SK-N-SH (cell line): ENCODE measurements around the gene ZNF410. TPM values are rescaled to one million over a fixed set of nuclear protein-coding genes. Genes with fewer than 3 reads are reported as not detected.

Experiments
- CTCF ChIA-PET: fragments of 300-600, 350-600 bp; formaldehyde crosslinking; extraction: SDS; loops from one replicate; lab custom pipeline; 2021; lab: Yijun Ruan, JAX
- POLR2A ChIA-PET: fragments of 350-600 bp; sonication (Branson Sonifier 250); formaldehyde crosslinking; extraction: SDS; loops from one replicate; lab custom pipeline; 2020; ENCODE audit warnings: antibody characterized with exemption, inconsistent platforms; lab: Yijun Ruan, JAX
- DNase-seq: peaks from one replicate; pipeline ENCODE4 v3.0.0; 2012
- H2AFZ ChIP-seq: fragments of 200-600 bp; sonication (generic); 2 replicates; pipeline ENCODE4 v1.8.1; 2016; ENCODE audit warnings: antibody characterized with exemption, mild to moderate bottlenecking, low read depth
- H3F3A ChIP-seq: fragments of 200-600 bp; sonication (generic); replicated peaks from 2 replicates; pipeline ENCODE3; 2016; ENCODE audit warnings: antibody characterized with exemption, mild to moderate bottlenecking; ENCODE audit not compliant: insufficient read depth
- H3K27ac ChIP-seq, 2 experiments: fragments of 200-500 bp in 1 of 2; fragments of 200-600 bp in 1 of 2; sonication (Bioruptor generic) in 1 of 2; sonication (generic), shearing (Covaris generic) in 1 of 2; 2 replicates each; pipeline versions ENCODE4 v1.5.1 to v1.6.1; 2014 to 2016; ENCODE audit warnings: low read depth in 2 of 2, inconsistent platforms in 1 of 2, low read length in 1 of 2, mild to moderate bottlenecking in 1 of 2, mixed read lengths in 1 of 2
- H3K27me3 ChIP-seq: fragments of 200-600 bp; sonication (generic), shearing (Covaris generic); 2 replicates; pipeline ENCODE4 v1.6.1; 2016; ENCODE audit warnings: mixed run types; ENCODE audit not compliant: insufficient read depth
- H3K36me3 ChIP-seq, 2 experiments: fragments of 200-500 bp in 1 of 2; fragments of 200-600 bp in 1 of 2; sonication (Bioruptor generic) in 1 of 2; sonication (generic) in 1 of 2; replicated peaks in 1 of 2; 2 replicates each; pipeline versions ENCODE3 to v1.5.1; 2014 to 2016; ENCODE audit warnings: low read length in 1 of 2, mild to moderate bottlenecking in 1 of 2; ENCODE audit not compliant: insufficient read depth in 2 of 2, control insufficient read depth in 1 of 2
- H3K4me1 ChIP-seq, 2 experiments: fragments of 200-500 bp in 1 of 2; fragments of 200-600 bp in 1 of 2; sonication (Bioruptor generic) in 1 of 2; sonication (generic), shearing (Covaris generic) in 1 of 2; 2 replicates each; pipeline versions ENCODE4 v1.5.1 to v1.6.1; 2014 to 2016; ENCODE audit warnings: low read depth in 1 of 2, low read length in 1 of 2, mixed run types in 1 of 2; ENCODE audit not compliant: insufficient read depth in 2 of 2, control insufficient read depth in 1 of 2
- H3K4me2 ChIP-seq: fragments of 200-600 bp; sonication (generic), shearing (Covaris generic); 2 replicates; pipeline ENCODE4 v1.6.1; 2017; ENCODE audit warnings: mixed run types
- H3K4me3 ChIP-seq, 2 experiments: fragments of 200-500 bp in 1 of 2; fragments of 200-600 bp in 1 of 2; sonication (Bioruptor generic) in 1 of 2; sonication (generic), shearing (Covaris generic) in 1 of 2; 2 replicates each; pipeline versions ENCODE4 v1.5.1 to v1.8.1; 2014 to 2016; ENCODE audit warnings: low read depth in 2 of 2, inconsistent platforms in 1 of 2, low read length in 1 of 2, mild to moderate bottlenecking in 1 of 2, mixed read lengths in 1 of 2, moderate library complexity in 1 of 2
- H3K79me2 ChIP-seq: fragments of 200-600 bp; sonication (generic); 2 replicates; pipeline ENCODE4 v1.8.1; 2017; ENCODE audit warnings: mild to moderate bottlenecking; ENCODE audit not compliant: insufficient read depth
- H3K9ac ChIP-seq: fragments of 200-600 bp; sonication (generic); 2 replicates; pipeline ENCODE4 v1.6.1; 2017; ENCODE audit warnings: mixed run types
- H3K9me2 ChIP-seq: fragments of 200-600 bp; sonication (generic); 2 replicates; pipeline ENCODE4 v1.6.1; 2017; ENCODE audit warnings: mixed run types
- H3K9me3 ChIP-seq: fragments of 200-600 bp; sonication (generic); 2 replicates; pipeline ENCODE4 v1.6.1; 2017; ENCODE audit warnings: mixed run types, mild to moderate bottlenecking, moderate library complexity
- H4K20me1 ChIP-seq: fragments of 200-600 bp; sonication (generic); 2 replicates; pipeline ENCODE4 v1.6.1; 2017; ENCODE audit warnings: mild to moderate bottlenecking, mixed run types; ENCODE audit not compliant: insufficient read depth
- CHD2 ChIP-seq: fragments of 150-350 bp; IDR thresholded peaks from 2 replicates; pipeline ENCODE4 v1.6.1; 2018; ENCODE audit warnings: low read length; ENCODE audit not compliant: partially characterized antibody
- EZH2phosphoT487 ChIP-seq: fragments of 200-600 bp; sonication (generic); IDR thresholded peaks from 2 replicates; pipeline ENCODE4 v1.6.1; 2017; ENCODE audit warnings: low read depth, mixed run types, mild to moderate bottlenecking, antibody characterized with exemption, moderate library complexity, borderline replicate concordance
- FOXJ3 ChIP-seq: sonication (generic); formaldehyde crosslinking; IDR thresholded peaks from 2 replicates; pipeline ENCODE4 v1.5.1; 2020; ENCODE audit warnings: mild to moderate bottlenecking, missing genetic modification reagents
- GABPA ChIP-seq: IDR thresholded peaks from 2 replicates; pipeline ENCODE4 v1.4.0; 2012; ENCODE audit warnings: low read depth, mild to moderate bottlenecking
- GATA2 ChIP-seq: sonication (generic); formaldehyde crosslinking; IDR thresholded peaks from 2 replicates; pipeline ENCODE4 v1.5.0; 2020; ENCODE audit warnings: mild to moderate bottlenecking, missing genetic modification reagents
- JUND ChIP-seq: IDR thresholded peaks from 2 replicates; pipeline ENCODE4 v1.4.0; 2012
- MEF2A ChIP-seq: IDR thresholded peaks from 2 replicates; pipeline ENCODE4 v1.4.0; 2012; ENCODE audit warnings: low read depth, borderline replicate concordance
- NRF1 ChIP-seq: IDR thresholded peaks from 2 replicates; pipeline ENCODE4 v1.6.1; 2012; ENCODE audit warnings: low read depth, mild to moderate bottlenecking, low read length
- POLR2AphosphoS5 ChIP-seq: IDR thresholded peaks from 2 replicates; pipeline ENCODE4 v1.6.1; 2012; ENCODE audit warnings: low read depth, low read length
- RAD21 ChIP-seq: IDR thresholded peaks from 2 replicates; pipeline ENCODE4 v1.6.1; 2012; ENCODE audit warnings: mild to moderate bottlenecking, low read length
- RFX5 ChIP-seq: IDR thresholded peaks from 2 replicates; pipeline ENCODE4 v1.6.1; 2012; ENCODE audit warnings: mild to moderate bottlenecking, improper control_type of control experiment, low read length
- SIN3A ChIP-seq: IDR thresholded peaks from 2 replicates; pipeline ENCODE4 v1.6.1; 2012; ENCODE audit warnings: low read depth, mild to moderate bottlenecking, low read length, moderate library complexity, borderline replicate concordance
- SMC3 ChIP-seq: IDR thresholded peaks from 2 replicates; pipeline ENCODE4 v1.6.1; 2012; ENCODE audit warnings: low read depth, low read length, improper control_type of control experiment
- TCF12 ChIP-seq: IDR thresholded peaks from 2 replicates; pipeline ENCODE4 v1.4.0; 2012
- USF2 ChIP-seq: fragments of 150-350 bp; IDR thresholded peaks from 2 replicates; pipeline ENCODE4 v1.6.1; 2017; ENCODE audit warnings: antibody characterized with exemption, low read length, low read depth, borderline replicate concordance
- YY1 ChIP-seq: IDR thresholded peaks from 2 replicates; pipeline ENCODE4 v1.4.0; 2012; ENCODE audit warnings: low read depth, mild to moderate bottlenecking
- ZBTB33 ChIP-seq: IDR thresholded peaks from 2 replicates; pipeline ENCODE4 v1.4.0; 2012; ENCODE audit warnings: low read depth, borderline replicate concordance
- WGBS: methylation state at CpG from one replicate; pipeline ENCODE4 v1.1.6; 2017; ENCODE audit warnings: low lambda C conversion rate; 5-methylcytosine and 5-hydroxymethylcytosine counted together
- polyA plus RNA-seq, 3 experiments: library from polyadenylated mRNA; depleted of rRNA; stranded (reverse); fragments of >200 nt; gene quantifications; 2 replicates each; pipeline ENCODE4 v1.2.3, GENCODE V29; 2012
- TF ChIP-seq, protein P1 (sequence below): IDR thresholded peaks from 2 replicates; pipeline ENCODE4; 2012
- TF ChIP-seq, protein P2 (sequence below): fragments of 200-600 bp; sonication (generic); IDR thresholded peaks from 2 replicates; pipeline ENCODE4 v1.6.1; 2017; ENCODE audit warnings: antibody characterized with exemption, mild to moderate bottlenecking, moderate library complexity
- TF ChIP-seq, protein P3 (sequence below): IDR thresholded peaks from 2 replicates; pipeline ENCODE4 v1.4.0; 2012; ENCODE audit warnings: low read depth, borderline replicate concordance

Gene ZNF410
- polyA plus RNA-seq, 1 of the 3 experiments (the other 2 are of a cell fraction), result 22.8 TPM

GRCh38 chr14:73842851-73843250 is 43.8 kb upstream of the ZNF410 start:
- ChIA-PET CTCF (interaction anchor here (0.6 kb wide), 1 partner anchor 101 kb away, joined by 3 read pairs; no protein-coding TSS in a partner anchor), POLR2A (no interaction called here)
- H3K79me2 ChIP-seq, result no peaks in the 10 kb centered on the region
- H3K4me3 ChIP-seq, result no peak overlapping the region
- H3K4me2 ChIP-seq, result no peak overlapping the region
- no peak overlapping the region for H2AFZ ChIP-seq
- no peaks in the 10 kb centered on the region for H3K27me3 ChIP-seq
- WGBS, result 41% methylated on average over 2 of the region's 2 CpGs
- no peaks in the 10 kb centered on the region for H3F3A ChIP-seq
- H4K20me1 ChIP-seq, result no peaks in the 10 kb centered on the region
- no peak overlapping the region for H3K27ac ChIP-seq
- H3K9ac ChIP-seq, result no peak overlapping the region
- H3K9me2 ChIP-seq, result no peaks in the 10 kb centered on the region
- H3K4me1 ChIP-seq, result no peaks in the 10 kb centered on the region
- TF ChIP-seq NRF1 (no peak), FOXJ3 (CRISPR knock-in tag) (no peak), CHD2 (no peak), YY1 (no peak), USF2 (no peak), SMC3 (no peak), TCF12 (no peak), SIN3A (no peak), GABPA (no peak), MEF2A (no peak), JUND (no peak), GATA2 (no peak), RAD21 (no peak), EZH2phosphoT487 (no peak)
- TF ChIP-seq, protein P1, sequence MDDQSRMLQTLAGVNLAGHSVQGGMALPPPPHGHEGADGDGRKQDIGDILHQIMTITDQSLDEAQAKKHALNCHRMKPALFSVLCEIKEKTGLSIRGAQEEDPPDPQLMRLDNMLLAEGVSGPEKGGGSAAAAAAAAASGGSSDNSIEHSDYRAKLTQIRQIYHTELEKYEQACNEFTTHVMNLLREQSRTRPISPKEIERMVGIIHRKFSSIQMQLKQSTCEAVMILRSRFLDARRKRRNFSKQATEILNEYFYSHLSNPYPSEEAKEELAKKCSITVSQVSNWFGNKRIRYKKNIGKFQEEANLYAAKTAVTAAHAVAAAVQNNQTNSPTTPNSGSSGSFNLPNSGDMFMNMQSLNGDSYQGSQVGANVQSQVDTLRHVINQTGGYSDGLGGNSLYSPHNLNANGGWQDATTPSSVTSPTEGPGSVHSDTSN, result no peak
- TF ChIP-seq, protein P2, sequence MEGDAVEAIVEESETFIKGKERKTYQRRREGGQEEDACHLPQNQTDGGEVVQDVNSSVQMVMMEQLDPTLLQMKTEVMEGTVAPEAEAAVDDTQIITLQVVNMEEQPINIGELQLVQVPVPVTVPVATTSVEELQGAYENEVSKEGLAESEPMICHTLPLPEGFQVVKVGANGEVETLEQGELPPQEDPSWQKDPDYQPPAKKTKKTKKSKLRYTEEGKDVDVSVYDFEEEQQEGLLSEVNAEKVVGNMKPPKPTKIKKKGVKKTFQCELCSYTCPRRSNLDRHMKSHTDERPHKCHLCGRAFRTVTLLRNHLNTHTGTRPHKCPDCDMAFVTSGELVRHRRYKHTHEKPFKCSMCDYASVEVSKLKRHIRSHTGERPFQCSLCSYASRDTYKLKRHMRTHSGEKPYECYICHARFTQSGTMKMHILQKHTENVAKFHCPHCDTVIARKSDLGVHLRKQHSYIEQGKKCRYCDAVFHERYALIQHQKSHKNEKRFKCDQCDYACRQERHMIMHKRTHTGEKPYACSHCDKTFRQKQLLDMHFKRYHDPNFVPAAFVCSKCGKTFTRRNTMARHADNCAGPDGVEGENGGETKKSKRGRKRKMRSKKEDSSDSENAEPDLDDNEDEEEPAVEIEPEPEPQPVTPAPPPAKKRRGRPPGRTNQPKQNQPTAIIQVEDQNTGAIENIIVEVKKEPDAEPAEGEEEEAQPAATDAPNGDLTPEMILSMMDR, result no peak
- H3K36me3 ChIP-seq, result peaks cover 0 to 3% of the 10 kb centered on the region in 2 experiments
- H3K9me3 ChIP-seq, result no peaks in the 10 kb centered on the region
- DNase-seq, result no peak

DNA sequence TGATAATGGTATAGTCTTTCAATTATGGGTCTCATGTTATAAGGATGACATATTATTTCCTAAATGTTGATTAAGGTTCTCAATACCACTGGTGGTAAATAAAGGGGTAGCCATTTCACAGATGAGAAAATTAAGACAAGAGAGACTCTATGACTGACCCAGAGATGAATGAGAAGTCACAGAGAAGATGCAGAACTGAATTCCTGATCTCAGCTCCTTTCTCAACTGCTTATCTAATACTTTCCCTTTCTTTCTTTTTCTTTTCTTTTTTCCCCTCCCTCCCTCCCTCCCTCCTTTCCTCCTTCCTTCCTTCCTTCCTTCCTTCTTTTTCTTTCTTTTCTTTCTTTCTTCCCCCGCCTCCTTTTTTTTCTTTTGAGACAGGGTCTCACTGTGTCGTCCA is 43.4 kb upstream of the ZNF410 start:
- H3K27ac ChIP-seq, result no peak overlapping the region
- H3K9me2 ChIP-seq, result no peaks in the 10 kb centered on the region
- H3F3A ChIP-seq, result no peaks in the 10 kb centered on the region
- H3K4me3 ChIP-seq, result no peak overlapping the region
- no peak overlapping the region for H2AFZ ChIP-seq
- no peak overlapping the region for H3K4me2 ChIP-seq
- H4K20me1 ChIP-seq, result no peaks in the 10 kb centered on the region
- no peaks in the 10 kb centered on the region for H3K27me3 ChIP-seq
- CTCF ChIA-PET, result interaction anchor here (1.2 kb wide), 1 partner anchor 18 kb away, joined by 6 read pairs; no protein-coding TSS in a partner anchor
- no peaks in the 10 kb centered on the region for H3K4me1 ChIP-seq
- no peak for DNase-seq
- no peaks in the 10 kb centered on the region for H3K79me2 ChIP-seq
- H3K9me3 ChIP-seq, result no peaks in the 10 kb centered on the region
- WGBS, result 80% methylated on average over 2 of the region's 2 CpGs
- H3K9ac ChIP-seq, result no peak overlapping the region
- peaks cover 0 to 3% of the 10 kb centered on the region in 2 experiments for H3K36me3 ChIP-seq
- TF ChIP-seq ZBTB33 (no peak), RFX5 (no peak), FOXJ3 (CRISPR knock-in tag) (no peak), POLR2AphosphoS5 (no peak), YY1 (no peak)
- TF ChIP-seq, protein P3, sequence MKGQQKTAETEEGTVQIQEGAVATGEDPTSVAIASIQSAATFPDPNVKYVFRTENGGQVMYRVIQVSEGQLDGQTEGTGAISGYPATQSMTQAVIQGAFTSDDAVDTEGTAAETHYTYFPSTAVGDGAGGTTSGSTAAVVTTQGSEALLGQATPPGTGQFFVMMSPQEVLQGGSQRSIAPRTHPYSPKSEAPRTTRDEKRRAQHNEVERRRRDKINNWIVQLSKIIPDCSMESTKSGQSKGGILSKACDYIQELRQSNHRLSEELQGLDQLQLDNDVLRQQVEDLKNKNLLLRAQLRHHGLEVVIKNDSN, result no peak
- TF ChIP-seq, protein P1, result no peak
- TF ChIP-seq, all 33 proteins: peak for 0
- POLR2A ChIA-PET, result no interaction called here
